Gastrocnemius medialis (tissue), 4 donors: ENCODE results near the gene AKIRIN2.

ENCODE experiments used
- POLR2A ChIP-seq, 2 donors: fragments of 450-650 bp; IDR thresholded peaks; one replicate each; pipeline ENCODE4 v1.6.1; 2017; ENCODE audit warnings: antibody characterized with exemption in 2 of 2, mild to moderate bottlenecking in 2 of 2, moderate library complexity in 2 of 2
- TF ChIP-seq, protein P1 (sequence below), 5 experiments: fragments of 450-650 bp in 3 of 5; fragments of 200-600 bp in 2 of 5; sonication (generic) in 2 of 5; IDR thresholded peaks in 4 of 5; conservative IDR thresholded peaks in 1 of 5; 1 replicate in 4 of 5; 2 replicates in 1 of 5; pipeline ENCODE4 v1.5.1; 2016 to 2019; ENCODE audit warnings: antibody characterized with exemption in 5 of 5, mild to moderate bottlenecking in 3 of 5, moderate library complexity in 3 of 5

GRCh38 chr6:87633851-87634250, 68.2 kb downstream of the AKIRIN2 start:
- TF ChIP-seq, protein P1, sequence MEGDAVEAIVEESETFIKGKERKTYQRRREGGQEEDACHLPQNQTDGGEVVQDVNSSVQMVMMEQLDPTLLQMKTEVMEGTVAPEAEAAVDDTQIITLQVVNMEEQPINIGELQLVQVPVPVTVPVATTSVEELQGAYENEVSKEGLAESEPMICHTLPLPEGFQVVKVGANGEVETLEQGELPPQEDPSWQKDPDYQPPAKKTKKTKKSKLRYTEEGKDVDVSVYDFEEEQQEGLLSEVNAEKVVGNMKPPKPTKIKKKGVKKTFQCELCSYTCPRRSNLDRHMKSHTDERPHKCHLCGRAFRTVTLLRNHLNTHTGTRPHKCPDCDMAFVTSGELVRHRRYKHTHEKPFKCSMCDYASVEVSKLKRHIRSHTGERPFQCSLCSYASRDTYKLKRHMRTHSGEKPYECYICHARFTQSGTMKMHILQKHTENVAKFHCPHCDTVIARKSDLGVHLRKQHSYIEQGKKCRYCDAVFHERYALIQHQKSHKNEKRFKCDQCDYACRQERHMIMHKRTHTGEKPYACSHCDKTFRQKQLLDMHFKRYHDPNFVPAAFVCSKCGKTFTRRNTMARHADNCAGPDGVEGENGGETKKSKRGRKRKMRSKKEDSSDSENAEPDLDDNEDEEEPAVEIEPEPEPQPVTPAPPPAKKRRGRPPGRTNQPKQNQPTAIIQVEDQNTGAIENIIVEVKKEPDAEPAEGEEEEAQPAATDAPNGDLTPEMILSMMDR (IDR thresholded peaks at IDR 0.05 in 4 of 5, conservative IDR thresholded peaks at IDR 0.05 in 1 of 5): no peak
- no peak for TF ChIP-seq POLR2A (IDR thresholded peaks at IDR 0.05)
